ENCODE results near the gene HOGA1. TPM values are rescaled to one million over a fixed set of nuclear protein-coding genes. Genes with fewer than 3 reads are reported as not detected.
"Not testable (repeated sequence)": the region's sequence is repeated elsewhere in the genome, so short reads cannot be mapped to it uniquely, and the experiment has no call there.

The HOGA1 gene
- total RNA-seq, 2 donors from 2014 or later, result 0.49 TPM; not detected in 1

DNA sequence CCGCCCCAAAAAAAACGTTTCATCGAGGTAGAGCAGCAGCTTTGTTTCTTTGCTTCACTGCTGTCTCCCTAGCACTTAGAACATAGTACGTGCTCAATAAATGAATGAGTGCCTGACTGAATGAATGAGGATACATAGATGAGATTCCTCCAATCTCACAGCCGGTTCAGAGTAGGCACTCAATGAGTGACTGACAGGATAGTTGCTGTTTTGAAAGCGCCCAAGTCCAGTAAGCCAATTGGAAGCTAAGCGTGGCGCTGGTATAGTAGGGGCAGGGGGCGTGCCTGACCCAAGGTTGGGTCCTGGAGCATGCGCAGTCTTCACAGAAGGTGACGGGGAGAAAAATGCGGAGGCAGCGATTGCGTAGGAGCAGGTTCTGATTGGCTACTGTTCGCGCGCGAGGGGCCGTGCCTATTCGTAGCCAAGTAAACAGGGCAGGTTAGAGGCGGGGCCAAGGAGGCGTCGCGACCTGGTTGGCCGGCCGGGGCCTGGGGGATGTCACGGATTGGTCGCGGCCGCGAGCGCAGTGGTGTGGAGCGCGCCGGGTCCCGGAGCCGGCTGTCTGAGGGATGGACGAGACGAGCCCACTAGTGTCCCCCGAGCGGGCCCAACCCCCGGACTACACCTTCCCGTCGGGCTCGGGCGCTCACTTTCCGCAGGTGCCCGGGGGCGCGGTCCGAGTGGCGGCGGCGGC lies 56.1 kb downstream of the HOGA1 start, which contains the start of gene PI4K2A:
Gene PI4K2A (plus strand): TSS at position 498 of the 694 bp plus-strand sequence. CDS start 72 bp downstream, at position 570.
- peak; percentile 99 for DNase-seq
- intact Hi-C loops (cut with DNase I), result no loop called here
- no peaks in the 10 kb centered on the region for H3K9me3 ChIP-seq
- TF ChIP-seq, protein P1, sequence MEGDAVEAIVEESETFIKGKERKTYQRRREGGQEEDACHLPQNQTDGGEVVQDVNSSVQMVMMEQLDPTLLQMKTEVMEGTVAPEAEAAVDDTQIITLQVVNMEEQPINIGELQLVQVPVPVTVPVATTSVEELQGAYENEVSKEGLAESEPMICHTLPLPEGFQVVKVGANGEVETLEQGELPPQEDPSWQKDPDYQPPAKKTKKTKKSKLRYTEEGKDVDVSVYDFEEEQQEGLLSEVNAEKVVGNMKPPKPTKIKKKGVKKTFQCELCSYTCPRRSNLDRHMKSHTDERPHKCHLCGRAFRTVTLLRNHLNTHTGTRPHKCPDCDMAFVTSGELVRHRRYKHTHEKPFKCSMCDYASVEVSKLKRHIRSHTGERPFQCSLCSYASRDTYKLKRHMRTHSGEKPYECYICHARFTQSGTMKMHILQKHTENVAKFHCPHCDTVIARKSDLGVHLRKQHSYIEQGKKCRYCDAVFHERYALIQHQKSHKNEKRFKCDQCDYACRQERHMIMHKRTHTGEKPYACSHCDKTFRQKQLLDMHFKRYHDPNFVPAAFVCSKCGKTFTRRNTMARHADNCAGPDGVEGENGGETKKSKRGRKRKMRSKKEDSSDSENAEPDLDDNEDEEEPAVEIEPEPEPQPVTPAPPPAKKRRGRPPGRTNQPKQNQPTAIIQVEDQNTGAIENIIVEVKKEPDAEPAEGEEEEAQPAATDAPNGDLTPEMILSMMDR (IDR thresholded peaks at IDR 0.05), result no peak
- H3K4me3 ChIP-seq, result peak within 1 kb of the TSS; percentile 93
- no peaks in the 10 kb centered on the region for H3K4me1 ChIP-seq
- no peaks in the 10 kb centered on the region for H3K27me3 ChIP-seq
- H3K9ac ChIP-seq (ENCODE audit: low read depth in 2 of 2, low read length in 2 of 2), result peak within 1 kb of the TSS; percentile 73 to 95
- H3K36me3 ChIP-seq, result no peaks in the 10 kb centered on the region
- H3K27ac ChIP-seq, result peak within 1 kb of the TSS; percentile 60

DNA sequence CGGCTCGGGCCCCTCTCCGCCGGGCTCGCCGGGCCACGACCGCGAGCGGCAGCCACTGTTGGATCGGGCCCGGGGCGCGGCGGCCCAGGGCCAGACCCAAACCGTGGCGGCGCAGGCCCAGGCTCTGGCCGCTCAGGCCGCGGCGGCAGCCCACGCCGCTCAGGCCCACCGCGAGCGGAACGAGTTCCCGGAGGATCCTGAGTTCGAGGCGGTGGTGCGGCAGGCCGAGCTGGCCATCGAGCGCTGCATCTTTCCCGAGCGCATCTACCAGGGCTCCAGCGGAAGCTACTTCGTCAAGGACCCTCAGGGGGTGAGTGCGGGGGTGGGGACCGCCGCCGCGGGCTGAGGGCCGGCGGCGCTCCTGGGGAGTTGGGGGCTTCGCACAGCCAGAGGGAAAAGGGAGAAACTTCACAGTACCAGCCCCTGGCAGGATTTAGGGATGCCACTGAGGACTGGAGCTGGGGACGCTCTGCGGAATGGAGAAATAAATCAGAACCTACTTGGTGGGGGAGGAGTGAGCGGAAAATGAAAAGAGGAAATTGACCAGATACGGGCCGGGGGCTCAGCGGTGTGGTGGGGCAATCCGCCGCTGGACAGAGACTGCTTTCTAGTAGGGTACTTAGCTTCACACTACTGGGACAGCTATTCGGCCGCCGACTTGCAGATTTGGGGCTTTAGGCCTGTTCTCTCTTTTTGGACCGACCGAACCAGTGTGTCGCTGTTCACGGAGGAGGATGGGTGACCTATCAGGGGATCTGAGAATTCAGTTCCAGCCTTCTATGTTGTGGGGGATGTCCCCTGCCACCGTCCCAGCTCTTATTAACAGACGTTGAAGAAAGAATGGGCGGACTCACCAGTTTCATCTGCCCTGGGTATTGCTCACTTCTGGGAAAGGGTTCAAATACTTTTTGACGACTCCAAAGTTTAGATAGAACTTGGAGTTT lies 57.0 kb downstream of the HOGA1 start:
- Histone ChIP-seq H3K27me3 (no peaks in the 10 kb centered on the region), H3K9me3 (no peaks in the 10 kb centered on the region), H3K27ac (peak overlapping the region; percentile 60), H3K4me1 (no peaks in the 10 kb centered on the region), H3K9ac (ENCODE audit: low read depth in 2 of 2, low read length in 2 of 2) (peak overlapping the region; percentile 73 to 95), H3K4me3 (peak overlapping the region; percentile 93), H3K36me3 (no peaks in the 10 kb centered on the region)
- peak; percentile 31 for DNase-seq
- TF ChIP-seq, protein P1 (IDR thresholded peaks at IDR 0.05), result no peak
- intact Hi-C loops (cut with DNase I), result no loop called here

GRCh38 chr10:97642471-97643159 lies 58.4 kb downstream of the HOGA1 start:
- H3K9me3 ChIP-seq; intact Hi-C loops (cut with DNase I); H3K4me3 ChIP-seq; H3K36me3 ChIP-seq; DNase-seq; H3K27ac ChIP-seq; H3K27me3 ChIP-seq; H3K9ac ChIP-seq (ENCODE audit: low read depth in 2 of 2, low read length in 2 of 2); H3K4me1 ChIP-seq: not testable (repeated sequence)

DNA sequence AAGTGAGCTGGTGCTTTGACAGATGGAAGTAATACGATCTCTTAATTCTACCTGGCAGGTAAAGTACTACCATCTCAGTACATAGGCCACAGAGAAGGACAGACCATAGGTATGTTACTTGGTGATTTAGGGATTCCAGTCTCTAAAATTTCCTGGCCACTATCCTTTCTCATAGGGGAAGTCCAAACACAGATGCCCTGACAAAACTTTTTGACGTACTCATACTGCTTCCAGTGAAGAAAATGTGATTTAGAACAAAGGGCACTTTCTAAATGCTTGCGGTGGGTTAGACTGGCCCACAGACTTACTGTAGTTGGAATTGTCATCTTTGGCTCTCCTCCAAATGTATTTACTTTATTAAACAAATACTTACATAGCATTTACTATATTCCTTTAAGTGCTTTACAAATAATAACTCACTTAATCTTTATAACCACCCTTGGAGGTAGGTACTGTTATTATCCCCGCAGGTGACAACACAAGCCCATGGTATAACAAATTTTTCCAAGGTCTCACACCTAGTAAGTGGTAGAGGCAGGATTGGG lies 59.3 kb downstream of the HOGA1 start:
- Histone ChIP-seq H3K4me3 (no peak overlapping the region), H3K9ac (ENCODE audit: low read depth in 2 of 2, low read length in 2 of 2) (no peak overlapping the region), H3K36me3 (no peaks in the 10 kb centered on the region), H3K4me1 (no peaks in the 10 kb centered on the region), H3K9me3 (no peaks in the 10 kb centered on the region), H3K27ac (no peak overlapping the region), H3K27me3 (no peaks in the 10 kb centered on the region)
- TF ChIP-seq, protein P1 (IDR thresholded peaks at IDR 0.05), result no peak
- intact Hi-C loops (cut with DNase I), result no loop called here
- DNase-seq, result no peak

DNA sequence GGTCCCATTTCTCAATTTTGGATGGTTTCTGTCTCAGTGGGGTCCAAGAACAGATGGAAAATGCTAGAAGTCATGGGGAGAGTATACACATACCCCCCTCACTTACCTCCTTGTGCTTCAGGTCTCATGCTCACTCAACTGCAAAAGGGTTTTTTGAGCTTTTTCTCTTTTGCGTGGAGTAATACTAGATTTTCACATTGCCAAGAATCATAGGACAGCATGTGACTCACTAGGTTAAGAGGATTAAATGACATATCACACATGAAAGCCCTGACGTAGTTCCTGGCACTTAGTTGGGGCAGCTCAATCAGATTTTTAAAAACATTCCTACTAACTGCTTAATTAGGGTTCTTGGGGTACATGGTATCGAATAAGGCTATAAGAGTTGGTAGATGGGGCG lies 60.7 kb downstream of the HOGA1 start:
- no peaks in the 10 kb centered on the region for H3K36me3 ChIP-seq
- no peak for DNase-seq
- no peaks in the 10 kb centered on the region for H3K27me3 ChIP-seq
- no peak overlapping the region for H3K9ac ChIP-seq (ENCODE audit: low read depth in 2 of 2, low read length in 2 of 2)
- H3K9me3 ChIP-seq, result no peaks in the 10 kb centered on the region
- no peaks in the 10 kb centered on the region for H3K4me1 ChIP-seq
- no peak overlapping the region for H3K4me3 ChIP-seq
- TF ChIP-seq, protein P1 (IDR thresholded peaks at IDR 0.05), result no peak
- intact Hi-C loops (cut with DNase I), result no loop called here
- no peak overlapping the region for H3K27ac ChIP-seq

Measured in colonic mucosa (tissue), 4 donors.